ENCODE measurements around the gene KDM3A. TPM values are rescaled to one million over a fixed set of nuclear protein-coding genes. Genes with fewer than 3 reads are reported as not detected.

The KDM3A gene
- total RNA-seq, 1 experiment from 2014 or later: 31.8 TPM

GRCh38 chr2:86464652-86465051 lies 23.5 kb downstream of the KDM3A start:
- no TSS peak for BruUV-seq (replicated peaks)
- Histone ChIP-seq H3K79me2 (ENCODE audit: low read depth) (no peaks in the 10 kb centered on the region), H3K27me3 (ENCODE audit: insufficient read depth, low read depth) (no peaks in the 10 kb centered on the region), H3K9me3 (ENCODE audit: insufficient read depth, low read depth) (no peaks in the 10 kb centered on the region), H3K4me2 (no peak overlapping the region), H3K36me3 (ENCODE audit: low read depth) (peaks cover 34% of the 10 kb centered on the region), H3K9me2 (ENCODE audit: insufficient read depth) (no peaks in the 10 kb centered on the region), H3K27ac (no peak overlapping the region), H3K4me3 (no peak overlapping the region), H2AFZ (no peak overlapping the region), H3K4me1 (replicated peaks; ENCODE audit: insufficient read depth) (no peaks in the 10 kb centered on the region), H3F3A (ENCODE audit: insufficient read depth, low read depth) (peaks cover 5% of the 10 kb centered on the region; the same call in 1 of the 2 replicates), H4K20me1 (ENCODE audit: insufficient read depth) (no peaks in the 10 kb centered on the region)
- ChIA-PET CTCF (no interaction called here), POLR2A (ENCODE audit: unreplicated experiment) (no interaction called here)
- TF ChIP-seq, protein P1, sequence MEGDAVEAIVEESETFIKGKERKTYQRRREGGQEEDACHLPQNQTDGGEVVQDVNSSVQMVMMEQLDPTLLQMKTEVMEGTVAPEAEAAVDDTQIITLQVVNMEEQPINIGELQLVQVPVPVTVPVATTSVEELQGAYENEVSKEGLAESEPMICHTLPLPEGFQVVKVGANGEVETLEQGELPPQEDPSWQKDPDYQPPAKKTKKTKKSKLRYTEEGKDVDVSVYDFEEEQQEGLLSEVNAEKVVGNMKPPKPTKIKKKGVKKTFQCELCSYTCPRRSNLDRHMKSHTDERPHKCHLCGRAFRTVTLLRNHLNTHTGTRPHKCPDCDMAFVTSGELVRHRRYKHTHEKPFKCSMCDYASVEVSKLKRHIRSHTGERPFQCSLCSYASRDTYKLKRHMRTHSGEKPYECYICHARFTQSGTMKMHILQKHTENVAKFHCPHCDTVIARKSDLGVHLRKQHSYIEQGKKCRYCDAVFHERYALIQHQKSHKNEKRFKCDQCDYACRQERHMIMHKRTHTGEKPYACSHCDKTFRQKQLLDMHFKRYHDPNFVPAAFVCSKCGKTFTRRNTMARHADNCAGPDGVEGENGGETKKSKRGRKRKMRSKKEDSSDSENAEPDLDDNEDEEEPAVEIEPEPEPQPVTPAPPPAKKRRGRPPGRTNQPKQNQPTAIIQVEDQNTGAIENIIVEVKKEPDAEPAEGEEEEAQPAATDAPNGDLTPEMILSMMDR (conservative IDR thresholded peaks at IDR 0.05): no peak
- no peak for TF ChIP-seq EZH2 (IDR thresholded peaks at IDR 0.05; ENCODE audit: low read depth)
- DNase-seq: no peak
- intact Hi-C loops (cut with micrococcal nuclease; ENCODE audit: unreplicated experiment): no loop called here

GRCh38 chr2:86466306-86466705 lies 25.1 kb downstream of the KDM3A start:
- no peaks in the 10 kb centered on the region for H3K27me3 ChIP-seq (ENCODE audit: insufficient read depth, low read depth)
- no peak overlapping the region for H2AFZ ChIP-seq
- no peak for DNase-seq
- H3K9me2 ChIP-seq (ENCODE audit: insufficient read depth): no peaks in the 10 kb centered on the region
- H3F3A ChIP-seq (ENCODE audit: insufficient read depth, low read depth): peaks cover 5% of the 10 kb centered on the region; the same call in 1 of the 2 replicates
- ChIA-PET POLR2A (ENCODE audit: unreplicated experiment) (no interaction called here), CTCF (no interaction called here)
- no TSS peak for BruUV-seq (replicated peaks)
- H4K20me1 ChIP-seq (ENCODE audit: insufficient read depth): no peaks in the 10 kb centered on the region
- no peaks in the 10 kb centered on the region for H3K4me1 ChIP-seq (replicated peaks; ENCODE audit: insufficient read depth)
- intact Hi-C loops (cut with micrococcal nuclease; ENCODE audit: unreplicated experiment): no loop called here
- no peak overlapping the region for H3K27ac ChIP-seq
- no peaks in the 10 kb centered on the region for H3K79me2 ChIP-seq (ENCODE audit: low read depth)
- peaks cover 26% of the 10 kb centered on the region; the same call in 1 of the 2 replicates for H3K36me3 ChIP-seq (ENCODE audit: low read depth)
- H3K4me3 ChIP-seq: no peak overlapping the region
- no peak overlapping the region for H3K4me2 ChIP-seq
- no peaks in the 10 kb centered on the region for H3K9me3 ChIP-seq (ENCODE audit: insufficient read depth, low read depth)
- TF ChIP-seq, protein P1 (conservative IDR thresholded peaks at IDR 0.05): no peak
- TF ChIP-seq EZH2 (IDR thresholded peaks at IDR 0.05; ENCODE audit: low read depth): no peak

- intact Hi-C loops (cut with micrococcal nuclease; ENCODE audit: unreplicated experiment): no loop called here
- Histone ChIP-seq H2AFZ (no peak overlapping the region), H3K9me2 (ENCODE audit: insufficient read depth) (no peaks in the 10 kb centered on the region), H3F3A (ENCODE audit: insufficient read depth, low read depth) (peaks cover 5% of the 10 kb centered on the region; the same call in 1 of the 2 replicates), H3K27me3 (ENCODE audit: insufficient read depth, low read depth) (no peaks in the 10 kb centered on the region), H3K4me1 (replicated peaks; ENCODE audit: insufficient read depth) (no peaks in the 10 kb centered on the region), H3K9me3 (ENCODE audit: insufficient read depth, low read depth) (no peaks in the 10 kb centered on the region), H3K36me3 (ENCODE audit: low read depth) (peaks cover 35% of the 10 kb centered on the region; the same call in 1 of the 2 replicates), H3K4me2 (no peak overlapping the region), H3K79me2 (ENCODE audit: low read depth) (no peaks in the 10 kb centered on the region), H3K4me3 (no peak overlapping the region), H3K27ac (no peak overlapping the region), H4K20me1 (ENCODE audit: insufficient read depth) (no peaks in the 10 kb centered on the region)
- ChIA-PET POLR2A (ENCODE audit: unreplicated experiment) (no interaction called here), CTCF (no interaction called here)
- DNase-seq: no peak
- TF ChIP-seq, protein P1 (conservative IDR thresholded peaks at IDR 0.05): no peak
- no peak for TF ChIP-seq EZH2 (IDR thresholded peaks at IDR 0.05; ENCODE audit: low read depth)
- BruUV-seq (replicated peaks): no TSS peak
Observed at GRCh38 chr2:86468162-86469033, 27.2 kb downstream of the KDM3A start.

All from PC-9 (cell line).